HG03095 (cell line): Measurements from ENCODE around the gene DNAH11.
"Not testable (repeated sequence)": the region's sequence is repeated elsewhere in the genome, so short reads cannot be mapped to it uniquely, and the experiment has no call there.

Experiments
- ATAC-seq: cut with Tn5 transposase; IDR thresholded peaks from one replicate; pipeline ENCODE4 v1.9.1; 2021; ENCODE audit warnings: moderate library complexity; ENCODE audit not compliant: unreplicated experiment

The DNAH11 gene

GRCh38 chr7:21768279-21768678, 225.4 kb downstream of the DNAH11 start:
- ATAC-seq = no peak

- ATAC-seq = no peak
These were observed 228.4 kb downstream of the DNAH11 start for GRCh38 chr7:21771266-21771665.

DNA sequence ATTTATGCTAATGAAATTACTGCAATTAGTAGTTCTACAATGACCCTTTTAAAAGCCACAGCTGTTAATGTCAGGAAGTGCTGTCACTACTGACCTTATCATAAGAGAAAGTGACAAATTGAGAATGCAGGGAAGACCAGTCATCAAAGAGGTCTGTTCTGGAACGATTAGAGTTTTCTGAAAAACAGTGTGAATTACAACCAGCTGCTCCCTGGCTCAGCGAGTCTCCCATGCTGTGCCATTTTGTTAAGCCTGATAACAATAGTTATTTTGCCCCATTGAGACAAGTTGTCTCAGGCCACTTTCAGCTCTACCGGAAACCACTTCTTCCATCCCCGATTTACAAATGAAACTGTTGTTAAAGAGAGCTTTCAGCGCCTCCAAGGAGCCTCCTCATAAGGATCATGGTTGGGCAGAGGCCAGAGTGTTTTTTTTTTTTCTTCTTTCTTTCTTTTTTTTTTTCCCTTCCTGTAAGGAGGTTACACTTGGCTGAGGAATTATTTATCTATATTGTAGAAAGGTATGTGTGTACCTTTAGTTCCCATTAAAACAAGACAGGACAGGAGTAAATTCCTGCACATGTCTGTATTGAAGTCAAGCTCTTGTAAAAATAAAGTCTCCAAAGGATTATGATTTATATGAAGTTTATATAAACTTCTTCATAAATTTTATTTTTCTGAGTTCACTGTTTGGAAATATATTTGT, 229.2 kb downstream of the DNAH11 start:
- ATAC-seq = no peak

GRCh38 chr7:21773326-21773725, 230.5 kb downstream of the DNAH11 start:
- no peak for ATAC-seq

- no peak for ATAC-seq
These were observed 235.1 kb downstream of the DNAH11 start for GRCh38 chr7:21777921-21778320.

DNA sequence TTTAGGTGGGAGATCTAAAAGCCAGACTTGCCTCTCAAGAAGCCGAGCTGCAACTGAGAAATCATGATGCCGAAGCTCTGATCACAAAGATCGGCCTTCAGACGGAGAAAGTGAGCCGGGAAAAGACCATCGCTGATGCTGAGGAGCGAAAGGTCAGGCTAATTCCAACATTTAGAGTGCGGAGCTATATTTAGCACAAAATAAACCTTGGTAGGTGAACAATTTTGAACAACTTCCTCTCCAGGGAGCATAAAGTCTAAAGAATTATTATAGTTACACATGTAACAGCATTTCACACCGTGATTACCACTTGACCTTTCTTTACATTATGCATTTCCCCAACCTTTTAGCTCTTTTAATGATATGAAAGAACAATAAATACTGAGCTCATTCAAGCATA, 236.1 kb downstream of the DNAH11 start:
- no peak for ATAC-seq

DNA sequence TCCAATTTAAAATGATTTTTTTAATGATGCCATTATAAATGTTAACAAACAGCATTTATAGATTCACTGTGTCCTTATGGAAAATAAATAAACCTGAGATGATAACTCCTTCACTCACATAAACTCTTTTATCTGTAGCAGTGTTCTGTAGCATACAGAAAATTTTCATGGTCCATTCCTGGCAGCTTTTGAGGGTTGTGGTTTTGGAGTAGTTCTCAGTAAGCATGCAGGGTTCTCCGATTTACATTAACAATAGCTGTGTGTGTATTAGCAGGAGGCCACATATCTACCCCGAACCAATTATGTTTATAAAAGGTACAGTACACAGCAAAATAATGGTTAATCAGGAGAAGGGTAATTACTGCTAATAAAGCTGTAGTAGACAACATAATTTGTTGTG, 240.2 kb downstream of the DNAH11 start:
- ATAC-seq = no peak

DNA sequence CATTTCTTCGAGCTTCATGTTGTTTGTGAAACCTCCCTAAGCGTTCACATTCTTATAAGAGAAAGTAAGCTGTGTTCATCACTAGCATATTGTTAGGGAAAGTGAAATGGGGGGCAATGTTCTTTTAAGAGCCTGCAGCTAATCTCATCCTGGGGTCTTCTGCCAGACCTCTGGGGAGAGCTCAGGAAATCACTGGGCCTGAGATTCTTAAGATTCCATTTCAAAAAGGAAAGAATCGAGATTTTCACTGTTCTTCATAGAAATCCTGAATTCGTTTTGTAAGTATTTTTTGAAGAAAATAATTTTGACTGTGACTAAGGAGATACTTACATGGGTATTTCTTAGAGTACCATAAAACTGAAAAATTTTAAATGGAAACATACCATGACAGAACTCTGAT, 242.2 kb downstream of the DNAH11 start:
- no peak for ATAC-seq

DNA sequence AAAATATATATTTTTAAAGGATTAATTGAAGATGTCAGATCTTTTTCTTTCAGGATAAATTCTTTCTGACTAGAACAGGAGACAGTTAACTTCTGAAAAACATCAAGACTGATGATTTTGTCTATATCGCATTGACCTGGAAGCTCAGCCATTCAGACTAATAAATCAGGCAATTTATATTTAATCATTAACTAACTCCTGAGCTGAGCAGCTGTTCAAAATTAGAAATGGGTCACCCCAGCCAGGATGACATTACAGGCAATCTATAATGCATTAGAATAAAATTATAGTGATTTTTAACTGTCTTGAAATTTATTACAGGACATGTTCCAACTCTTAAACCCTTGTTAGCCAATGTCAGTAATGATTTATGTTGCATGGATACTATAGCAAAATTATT, 263.0 kb downstream of the DNAH11 start:
- no peak for ATAC-seq

- ATAC-seq = no peak
These were observed 263.5 kb downstream of the DNAH11 start for GRCh38 chr7:21806388-21806787.

DNA sequence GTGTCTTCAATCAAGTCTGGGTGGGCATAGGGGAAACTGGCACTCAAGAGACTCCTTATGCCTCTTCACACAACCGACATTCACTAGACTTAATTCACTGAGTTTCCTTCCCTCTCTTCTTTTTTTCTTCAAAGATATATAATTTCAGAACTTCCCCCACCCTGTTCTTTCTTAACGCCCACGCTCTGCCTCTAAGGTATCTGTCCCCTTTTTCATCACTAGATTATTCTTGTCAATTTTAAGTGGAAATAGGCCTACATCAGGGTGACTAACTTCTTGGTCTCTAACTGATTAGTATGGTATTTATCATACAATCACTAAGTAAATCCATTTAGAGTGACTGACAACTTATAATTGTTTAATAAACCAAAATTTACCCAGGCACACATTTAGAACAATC, 276.2 kb downstream of the DNAH11 start:
- ATAC-seq = no peak

GRCh38 chr7:21828841-21829240, 286.0 kb downstream of the DNAH11 start:
- no peak for ATAC-seq

GRCh38 chr7:21829731-21830130, 286.9 kb downstream of the DNAH11 start:
- no peak for ATAC-seq

DNA sequence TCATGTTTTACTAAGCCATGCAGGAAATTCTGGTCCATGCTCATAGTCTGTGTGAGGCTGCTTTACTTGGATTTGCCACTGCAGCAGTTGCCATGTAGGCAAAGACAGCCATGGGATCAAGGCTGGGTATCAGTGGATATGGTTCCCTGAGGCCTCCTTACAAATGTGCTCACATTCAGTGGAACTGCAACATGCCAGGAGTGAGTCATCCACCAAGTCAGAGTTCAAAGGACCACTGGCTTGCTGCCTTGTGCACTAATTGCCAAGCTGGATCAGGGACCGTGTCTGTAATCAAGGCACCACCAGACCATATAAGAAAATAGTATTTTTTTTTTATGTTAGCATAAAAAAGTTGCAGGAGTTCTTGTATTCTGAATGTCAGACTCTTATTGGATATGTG, 301.9 kb downstream of the DNAH11 start:
- ATAC-seq = no peak

DNA sequence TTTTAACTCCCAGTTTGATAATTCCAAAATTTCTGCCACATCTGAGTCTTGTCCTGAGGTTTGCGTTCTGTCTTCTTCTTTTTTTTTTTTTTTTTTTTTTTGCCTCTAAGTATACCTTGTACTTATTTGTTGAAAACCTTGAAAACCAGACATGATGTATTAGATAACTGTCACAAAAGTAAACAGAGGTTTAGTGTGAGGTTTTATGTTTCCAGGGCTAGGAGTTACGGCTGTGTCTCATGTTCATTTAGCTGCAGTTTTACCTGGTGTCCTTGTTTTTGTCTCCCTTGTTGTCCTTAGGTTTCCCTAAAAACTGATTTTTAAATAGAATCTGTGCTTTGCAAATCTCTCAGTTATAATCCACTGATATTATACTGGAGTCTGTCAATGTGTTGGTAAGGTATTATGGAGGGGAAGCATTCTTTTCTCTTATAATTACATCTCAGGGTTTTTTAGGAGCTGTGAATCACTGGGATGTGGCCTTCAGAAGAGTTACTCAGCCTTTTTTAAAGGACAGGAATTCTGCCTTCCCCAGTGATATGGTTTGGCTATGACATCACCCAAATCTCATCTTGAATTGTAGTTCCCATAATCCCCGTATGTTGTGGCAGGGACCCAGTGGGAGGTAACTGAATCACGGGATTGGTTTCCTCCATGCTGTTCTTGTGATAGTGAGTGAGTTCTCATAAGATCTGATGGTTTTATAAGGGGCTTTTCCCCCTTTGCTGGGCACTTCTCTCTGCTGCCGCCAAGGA, 307.9 kb downstream of the DNAH11 start:
- ATAC-seq = no peak

- no peak for ATAC-seq
These were observed 308.7 kb downstream of the DNAH11 start for GRCh38 chr7:21851559-21851967.

- ATAC-seq = not testable (repeated sequence)
These were observed 322.9 kb downstream of the DNAH11 start for GRCh38 chr7:21865631-21866204.

GRCh38 chr7:21866731-21867130, 323.9 kb downstream of the DNAH11 start:
- no peak for ATAC-seq

DNA sequence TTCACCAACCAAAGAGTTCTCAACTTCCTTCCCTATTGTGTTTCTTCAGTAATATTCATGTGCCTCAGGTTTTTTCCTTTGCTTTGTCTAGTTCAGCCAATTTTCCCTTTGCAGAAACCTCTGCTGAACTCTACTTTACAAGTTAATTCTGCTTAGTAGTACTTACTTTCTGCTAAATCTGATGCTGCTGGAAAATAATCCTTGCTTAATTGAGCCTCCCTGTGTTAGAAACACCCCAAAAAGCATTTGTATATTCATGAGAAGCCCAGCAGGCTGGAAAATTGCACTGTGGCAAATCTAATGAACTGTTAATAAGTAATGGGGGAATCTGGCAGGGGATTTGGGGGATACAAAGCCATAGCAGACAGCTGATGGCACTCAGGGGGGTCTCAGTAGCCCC, 324.4 kb downstream of the DNAH11 start:
- ATAC-seq = no peak

DNA sequence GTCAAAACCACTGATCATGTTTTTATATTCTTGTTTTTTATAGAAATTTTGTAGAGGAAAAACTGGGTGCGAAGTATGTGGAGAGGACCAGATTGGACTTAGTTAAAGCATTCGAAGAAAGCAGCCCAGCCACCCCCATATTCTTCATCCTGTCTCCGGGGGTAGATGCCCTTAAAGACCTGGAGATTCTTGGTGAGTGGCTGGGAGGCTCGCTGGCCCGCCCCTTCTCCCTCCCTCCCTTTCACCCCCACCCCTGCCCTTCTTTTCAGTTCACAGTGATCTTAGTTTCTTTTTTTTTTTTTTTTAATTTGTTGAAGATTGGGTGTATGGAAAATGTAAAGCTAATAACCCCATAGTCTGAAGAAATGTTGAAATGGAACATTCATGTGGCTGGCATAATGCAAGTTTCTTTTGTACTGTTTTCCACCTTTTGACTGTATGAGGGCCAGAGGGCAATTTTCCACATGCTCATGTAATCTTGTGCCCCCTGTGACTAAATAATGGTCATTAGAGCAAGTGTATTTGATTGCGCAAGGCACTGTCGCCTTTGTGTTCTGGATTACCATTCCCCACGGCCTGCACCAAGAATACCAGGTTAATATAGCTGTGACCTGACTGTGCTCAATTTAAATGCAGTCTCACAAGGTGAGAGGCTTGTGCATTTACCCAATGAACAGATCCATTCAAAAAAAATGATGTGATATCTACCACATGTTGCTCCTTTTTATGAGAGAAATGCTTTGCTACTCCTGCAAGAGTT, 325.2 kb downstream of the DNAH11 start:
- ATAC-seq = no peak

DNA sequence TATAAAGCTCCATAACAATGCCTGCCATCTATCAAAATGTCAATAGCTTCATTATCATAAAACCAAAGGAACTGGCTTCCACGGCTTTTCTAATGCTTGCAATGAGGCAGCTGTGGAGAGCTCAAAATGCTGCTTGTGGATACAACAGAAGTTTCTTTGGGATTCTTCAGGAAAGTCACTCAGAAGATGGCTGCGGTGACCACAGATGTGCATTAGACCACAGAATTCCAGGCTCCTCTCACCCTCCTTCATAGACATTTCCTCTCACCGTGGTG, 325.7 kb downstream of the DNAH11 start:
- no peak for ATAC-seq
